ENCODE data around the gene LONP1.
A peak's percentile ranks its signal among the peaks of the same experiment; 100 is the strongest.

Gene LONP1, protein sequence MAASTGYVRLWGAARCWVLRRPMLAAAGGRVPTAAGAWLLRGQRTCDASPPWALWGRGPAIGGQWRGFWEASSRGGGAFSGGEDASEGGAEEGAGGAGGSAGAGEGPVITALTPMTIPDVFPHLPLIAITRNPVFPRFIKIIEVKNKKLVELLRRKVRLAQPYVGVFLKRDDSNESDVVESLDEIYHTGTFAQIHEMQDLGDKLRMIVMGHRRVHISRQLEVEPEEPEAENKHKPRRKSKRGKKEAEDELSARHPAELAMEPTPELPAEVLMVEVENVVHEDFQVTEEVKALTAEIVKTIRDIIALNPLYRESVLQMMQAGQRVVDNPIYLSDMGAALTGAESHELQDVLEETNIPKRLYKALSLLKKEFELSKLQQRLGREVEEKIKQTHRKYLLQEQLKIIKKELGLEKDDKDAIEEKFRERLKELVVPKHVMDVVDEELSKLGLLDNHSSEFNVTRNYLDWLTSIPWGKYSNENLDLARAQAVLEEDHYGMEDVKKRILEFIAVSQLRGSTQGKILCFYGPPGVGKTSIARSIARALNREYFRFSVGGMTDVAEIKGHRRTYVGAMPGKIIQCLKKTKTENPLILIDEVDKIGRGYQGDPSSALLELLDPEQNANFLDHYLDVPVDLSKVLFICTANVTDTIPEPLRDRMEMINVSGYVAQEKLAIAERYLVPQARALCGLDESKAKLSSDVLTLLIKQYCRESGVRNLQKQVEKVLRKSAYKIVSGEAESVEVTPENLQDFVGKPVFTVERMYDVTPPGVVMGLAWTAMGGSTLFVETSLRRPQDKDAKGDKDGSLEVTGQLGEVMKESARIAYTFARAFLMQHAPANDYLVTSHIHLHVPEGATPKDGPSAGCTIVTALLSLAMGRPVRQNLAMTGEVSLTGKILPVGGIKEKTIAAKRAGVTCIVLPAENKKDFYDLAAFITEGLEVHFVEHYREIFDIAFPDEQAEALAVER

GRCh38 chr19:5719961-5720790 is at the start of gene LONP1, which contains the start of gene CATSPERD:
TSS of gene LONP1 (minus strand) at chr19:5720146. CDS start at chr19:5720132, 14 bp downstream.
TSS of gene CATSPERD (plus strand) at chr19:5720637. CDS start at chr19:5720738, 101 bp downstream.
- in situ Hi-C loops (cut with MboI; ENCODE audit: low sequenced_read_pairs, unreplicated experiment) = no loop called here
- TF ChIP-seq, protein P1, sequence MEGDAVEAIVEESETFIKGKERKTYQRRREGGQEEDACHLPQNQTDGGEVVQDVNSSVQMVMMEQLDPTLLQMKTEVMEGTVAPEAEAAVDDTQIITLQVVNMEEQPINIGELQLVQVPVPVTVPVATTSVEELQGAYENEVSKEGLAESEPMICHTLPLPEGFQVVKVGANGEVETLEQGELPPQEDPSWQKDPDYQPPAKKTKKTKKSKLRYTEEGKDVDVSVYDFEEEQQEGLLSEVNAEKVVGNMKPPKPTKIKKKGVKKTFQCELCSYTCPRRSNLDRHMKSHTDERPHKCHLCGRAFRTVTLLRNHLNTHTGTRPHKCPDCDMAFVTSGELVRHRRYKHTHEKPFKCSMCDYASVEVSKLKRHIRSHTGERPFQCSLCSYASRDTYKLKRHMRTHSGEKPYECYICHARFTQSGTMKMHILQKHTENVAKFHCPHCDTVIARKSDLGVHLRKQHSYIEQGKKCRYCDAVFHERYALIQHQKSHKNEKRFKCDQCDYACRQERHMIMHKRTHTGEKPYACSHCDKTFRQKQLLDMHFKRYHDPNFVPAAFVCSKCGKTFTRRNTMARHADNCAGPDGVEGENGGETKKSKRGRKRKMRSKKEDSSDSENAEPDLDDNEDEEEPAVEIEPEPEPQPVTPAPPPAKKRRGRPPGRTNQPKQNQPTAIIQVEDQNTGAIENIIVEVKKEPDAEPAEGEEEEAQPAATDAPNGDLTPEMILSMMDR (IDR thresholded peaks at IDR 0.05; ENCODE audit: borderline replicate concordance, control extremely low read depth, extremely low read depth, insufficient read depth, missing control alignments) = peak; percentile 92
- DNase-seq (ENCODE audit: low spot score) = peak; percentile 100

GRCh38 chr19:5767949-5768348 is 48.0 kb upstream of the LONP1 start:
- TF ChIP-seq, protein P1 (IDR thresholded peaks at IDR 0.05; ENCODE audit: borderline replicate concordance, control extremely low read depth, extremely low read depth, insufficient read depth, missing control alignments) = no peak
- DNase-seq (ENCODE audit: low spot score) = no peak
- in situ Hi-C loops (cut with MboI; ENCODE audit: low sequenced_read_pairs, unreplicated experiment) = no loop called here

- TF ChIP-seq, protein P1 (IDR thresholded peaks at IDR 0.05; ENCODE audit: borderline replicate concordance, control extremely low read depth, extremely low read depth, insufficient read depth, missing control alignments) = no peak
- no peak for DNase-seq (ENCODE audit: low spot score)
- in situ Hi-C loops (cut with MboI; ENCODE audit: low sequenced_read_pairs, unreplicated experiment) = no loop called here
These were observed 45.3 kb upstream of the LONP1 start for GRCh38 chr19:5765220-5765619.

GRCh38 chr19:5762608-5763217 is 42.8 kb upstream of the LONP1 start:
- TF ChIP-seq, protein P1 (IDR thresholded peaks at IDR 0.05; ENCODE audit: borderline replicate concordance, control extremely low read depth, extremely low read depth, insufficient read depth, missing control alignments) = no peak
- in situ Hi-C loops (cut with MboI; ENCODE audit: low sequenced_read_pairs, unreplicated experiment) = no loop called here
- DNase-seq (ENCODE audit: low spot score) = no peak

DNA sequence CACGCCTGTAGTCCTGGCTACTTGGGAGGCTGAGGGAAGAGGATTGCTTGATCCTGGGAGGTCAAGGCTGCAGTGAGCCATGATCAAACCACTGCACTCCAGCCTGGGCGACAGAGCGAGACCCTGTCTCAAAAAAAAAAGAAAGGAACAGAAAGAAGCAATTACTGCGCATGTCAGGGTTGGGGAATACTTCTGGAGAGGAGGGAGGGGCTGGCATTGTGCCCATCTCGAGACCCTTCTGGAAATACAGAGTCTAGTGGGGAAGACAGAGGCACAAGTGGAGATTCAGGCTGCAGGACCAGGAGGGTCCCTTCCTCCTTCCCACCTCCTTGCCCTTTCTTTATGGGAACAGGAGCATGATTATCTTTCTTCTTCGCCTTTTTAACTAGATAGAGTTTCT is 33.8 kb upstream of the LONP1 start:
- DNase-seq (ENCODE audit: low spot score) = no peak
- in situ Hi-C loops (cut with MboI; ENCODE audit: low sequenced_read_pairs, unreplicated experiment) = no loop called here
- TF ChIP-seq, protein P1 (IDR thresholded peaks at IDR 0.05; ENCODE audit: borderline replicate concordance, control extremely low read depth, extremely low read depth, insufficient read depth, missing control alignments) = no peak
